Measurements from ENCODE around the gene GLI3.

The GLI3 gene

DNA sequence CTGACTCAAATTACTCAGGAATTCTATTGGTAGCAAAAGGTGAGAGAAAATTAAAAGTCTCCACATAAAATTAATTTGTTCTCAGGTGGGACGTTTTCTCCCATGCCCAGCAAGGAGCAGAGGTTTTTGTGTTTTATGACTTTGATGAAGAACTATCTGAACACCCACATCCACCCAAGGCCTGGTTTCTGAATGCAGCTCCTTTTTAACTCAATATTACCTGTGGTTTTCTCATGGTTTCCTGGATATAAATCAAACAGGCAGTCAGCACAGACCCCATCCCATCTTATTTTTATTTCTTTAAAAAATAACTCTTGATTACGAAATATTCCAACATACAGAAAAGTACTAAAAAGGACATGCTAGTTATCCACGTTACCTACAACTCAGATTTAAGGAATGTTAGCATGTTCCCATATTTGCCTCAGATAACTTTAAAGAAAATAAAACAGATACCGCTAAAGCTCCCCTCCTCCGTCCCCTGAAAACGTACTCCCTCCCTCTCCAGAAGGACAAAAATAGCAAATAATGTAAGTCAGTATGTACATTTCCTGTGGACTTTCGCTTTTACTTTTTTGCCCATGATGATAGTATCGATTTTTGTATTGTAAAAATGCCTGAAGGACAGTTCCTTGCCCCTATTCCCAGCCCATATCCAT lies 43.4 kb downstream of the GLI3 start:
- H3K9me3 Mint-ChIP-seq: no peaks in the 10 kb centered on the region
- H3K4me1 Mint-ChIP-seq (ENCODE audit: low read depth): peaks cover 4% of the 10 kb centered on the region
- H3K27me3 Mint-ChIP-seq: peaks cover 2% of the 10 kb centered on the region
- intact Hi-C loops (cut with micrococcal nuclease): no loop called here
- no peak overlapping the region for H3K27ac Mint-ChIP-seq
- H3K36me3 Mint-ChIP-seq (ENCODE audit: low read depth): no peaks in the 10 kb centered on the region
- H3K4me3 Mint-ChIP-seq: no peak overlapping the region

- H3K27me3 Mint-ChIP-seq: peaks cover 2% of the 10 kb centered on the region
Observed at GRCh38 chr7:42192851-42193461, 44.1 kb downstream of the GLI3 start.

GRCh38 chr7:42192066-42192465 lies 44.9 kb downstream of the GLI3 start:
- Mint-ChIP-seq H3K4me3 (no peak overlapping the region), H3K9me3 (no peaks in the 10 kb centered on the region), H3K4me1 (ENCODE audit: low read depth) (peaks cover 4% of the 10 kb centered on the region), H3K27ac (no peak overlapping the region), H3K27me3 (peaks cover 2% of the 10 kb centered on the region), H3K36me3 (ENCODE audit: low read depth) (no peaks in the 10 kb centered on the region)
- intact Hi-C loops (cut with micrococcal nuclease): no loop called here

More at GRCh38 chr7:42192851-42193461, 44.1 kb downstream of the GLI3 start:
- intact Hi-C loops (cut with micrococcal nuclease): no loop called here
- Mint-ChIP-seq H3K9me3 (no peaks in the 10 kb centered on the region), H3K36me3 (ENCODE audit: low read depth) (no peaks in the 10 kb centered on the region), H3K4me1 (ENCODE audit: low read depth) (peaks cover 4% of the 10 kb centered on the region), H3K27ac (no peak overlapping the region), H3K4me3 (no peak overlapping the region)

DNA sequence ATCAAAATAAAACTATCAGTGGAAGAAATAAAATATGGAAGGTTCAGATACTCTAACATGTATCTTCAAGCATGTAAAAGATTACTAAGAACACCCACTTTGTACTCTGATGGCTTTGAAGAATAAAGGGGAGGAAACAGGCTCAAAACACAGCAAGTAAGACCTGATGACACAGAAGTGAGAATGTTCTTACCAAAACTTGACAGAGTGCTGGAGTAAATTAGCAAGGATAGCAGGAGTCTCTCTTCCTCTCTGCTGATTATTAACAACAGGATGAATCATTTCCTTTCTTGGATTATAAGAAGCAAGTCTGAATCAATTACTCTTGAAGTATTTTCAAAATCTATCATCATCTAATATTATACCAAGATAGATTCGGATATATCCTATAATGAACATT lies 47.5 kb downstream of the GLI3 start:
- peaks cover 4% of the 10 kb centered on the region for H3K4me1 Mint-ChIP-seq (ENCODE audit: low read depth)
- intact Hi-C loops (cut with micrococcal nuclease): no loop called here
- H3K4me3 Mint-ChIP-seq: no peak overlapping the region
- H3K9me3 Mint-ChIP-seq: no peaks in the 10 kb centered on the region
- no peaks in the 10 kb centered on the region for H3K36me3 Mint-ChIP-seq (ENCODE audit: low read depth)
- H3K27me3 Mint-ChIP-seq: peaks cover 2% of the 10 kb centered on the region
- H3K27ac Mint-ChIP-seq: no peak overlapping the region

DNA sequence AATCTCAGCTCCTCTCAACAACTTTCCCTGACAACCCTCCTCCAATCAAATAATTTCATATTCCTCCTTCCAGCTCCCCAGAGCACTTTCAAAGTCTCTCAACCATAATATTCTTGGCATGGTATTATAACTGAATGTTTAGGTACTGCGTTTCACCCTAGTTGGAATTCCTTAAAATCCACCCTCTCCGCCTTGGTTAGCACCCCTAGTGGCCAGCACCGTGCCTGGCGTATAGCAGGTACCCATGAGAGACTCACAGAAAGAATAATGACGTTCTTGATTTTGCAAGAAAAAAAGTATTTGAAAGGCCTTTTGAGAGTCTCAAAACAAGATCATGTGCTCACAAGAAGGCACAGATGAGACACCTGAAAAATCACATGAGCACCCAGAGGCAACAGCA lies 50.9 kb downstream of the GLI3 start:
- H3K36me3 Mint-ChIP-seq (ENCODE audit: low read depth): no peaks in the 10 kb centered on the region
- H3K27me3 Mint-ChIP-seq: no peaks in the 10 kb centered on the region
- no peaks in the 10 kb centered on the region for H3K9me3 Mint-ChIP-seq
- no peak overlapping the region for H3K27ac Mint-ChIP-seq
- H3K4me1 Mint-ChIP-seq (ENCODE audit: low read depth): no peaks in the 10 kb centered on the region
- intact Hi-C loops (cut with micrococcal nuclease): no loop called here
- no peak overlapping the region for H3K4me3 Mint-ChIP-seq

DNA sequence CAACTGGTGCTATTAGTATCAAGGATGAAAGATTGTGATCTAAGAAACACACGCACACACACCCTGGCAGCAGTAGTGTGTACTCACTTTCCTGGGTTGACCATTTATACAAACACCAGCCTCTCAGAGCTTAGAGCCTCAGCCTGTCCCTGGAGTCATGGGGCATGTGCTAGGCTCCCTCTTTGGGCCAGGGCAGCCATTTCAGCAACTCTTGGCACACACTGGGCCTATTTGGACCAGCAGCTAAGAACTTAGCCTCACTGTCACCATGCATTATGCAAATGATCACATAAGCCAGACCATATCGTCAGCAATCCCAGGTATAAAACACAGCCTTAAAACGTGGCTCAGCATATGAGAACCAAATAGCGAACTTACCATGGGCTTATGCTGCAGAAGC lies 51.3 kb downstream of the GLI3 start:
- Mint-ChIP-seq H3K27ac (no peak overlapping the region), H3K27me3 (no peaks in the 10 kb centered on the region), H3K4me1 (ENCODE audit: low read depth) (no peaks in the 10 kb centered on the region), H3K4me3 (no peak overlapping the region), H3K36me3 (ENCODE audit: low read depth) (no peaks in the 10 kb centered on the region), H3K9me3 (no peaks in the 10 kb centered on the region)
- intact Hi-C loops (cut with micrococcal nuclease): no loop called here

- no peaks in the 10 kb centered on the region for H3K9me3 Mint-ChIP-seq
- H3K4me3 Mint-ChIP-seq: no peak overlapping the region
- intact Hi-C loops (cut with micrococcal nuclease): no loop called here
- H3K27ac Mint-ChIP-seq: no peak overlapping the region
- H3K4me1 Mint-ChIP-seq (ENCODE audit: low read depth): no peaks in the 10 kb centered on the region
- no peaks in the 10 kb centered on the region for H3K27me3 Mint-ChIP-seq
- no peaks in the 10 kb centered on the region for H3K36me3 Mint-ChIP-seq (ENCODE audit: low read depth)
Observed at GRCh38 chr7:42183547-42183946, 53.5 kb downstream of the GLI3 start.

- Mint-ChIP-seq H3K36me3 (ENCODE audit: low read depth) (no peaks in the 10 kb centered on the region), H3K27ac (no peak overlapping the region), H3K27me3 (no peaks in the 10 kb centered on the region), H3K4me1 (ENCODE audit: low read depth) (no peaks in the 10 kb centered on the region), H3K9me3 (no peaks in the 10 kb centered on the region), H3K4me3 (no peak overlapping the region)
- intact Hi-C loops (cut with micrococcal nuclease): no loop called here
Observed at GRCh38 chr7:42181566-42181965, 55.4 kb downstream of the GLI3 start.

DNA sequence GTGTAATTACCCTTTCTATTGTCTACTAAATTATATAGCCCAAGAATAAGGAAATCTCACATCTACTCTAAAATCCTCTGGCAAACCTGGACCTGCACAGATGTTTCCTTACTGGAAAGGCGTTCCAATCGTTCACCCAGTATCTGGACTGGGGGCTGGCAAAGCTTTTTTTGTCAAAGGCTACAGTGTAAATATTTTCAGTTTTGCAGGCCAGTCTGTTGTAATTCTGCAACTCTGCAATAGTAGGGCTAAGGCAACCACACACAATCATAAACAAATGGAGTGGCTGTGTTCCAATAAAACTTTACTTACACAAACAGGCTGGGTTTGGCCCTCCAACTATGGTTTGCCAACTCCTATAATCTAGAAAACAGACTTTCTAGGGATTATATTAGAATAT lies 56.2 kb downstream of the GLI3 start:
- Mint-ChIP-seq H3K27me3 (no peaks in the 10 kb centered on the region), H3K9me3 (no peaks in the 10 kb centered on the region), H3K4me3 (no peak overlapping the region), H3K27ac (no peak overlapping the region), H3K36me3 (ENCODE audit: low read depth) (no peaks in the 10 kb centered on the region), H3K4me1 (ENCODE audit: low read depth) (no peaks in the 10 kb centered on the region)
- intact Hi-C loops (cut with micrococcal nuclease): no loop called here

DNA sequence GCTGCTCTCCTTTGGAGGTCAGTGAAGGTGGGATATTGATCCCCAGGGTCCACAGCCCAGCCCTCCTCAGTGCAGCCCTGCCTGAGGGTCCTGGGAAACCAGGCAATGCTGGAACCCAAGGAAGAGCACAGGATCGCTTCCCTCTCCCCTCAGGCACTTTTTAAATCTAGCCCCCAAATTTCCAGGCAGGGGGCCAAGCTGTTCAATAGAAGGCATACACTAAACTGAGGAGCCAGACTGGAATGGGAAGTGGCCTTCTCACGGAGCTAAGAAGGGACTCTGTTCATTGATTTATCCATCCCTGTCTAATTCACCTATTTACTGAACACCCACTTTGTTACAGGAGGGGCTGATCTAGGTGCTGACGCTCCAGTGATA lies 60.3 kb downstream of the GLI3 start:
- Mint-ChIP-seq H3K27ac (no peak overlapping the region), H3K9me3 (no peaks in the 10 kb centered on the region)
- intact Hi-C loops (cut with micrococcal nuclease): no loop called here

GRCh38 chr7:42175834-42176723 lies 60.9 kb downstream of the GLI3 start:
- Mint-ChIP-seq H3K4me3 (no peak overlapping the region), H3K36me3 (ENCODE audit: low read depth) (no peaks in the 10 kb centered on the region), H3K9me3 (no peaks in the 10 kb centered on the region), H3K27me3 (no peaks in the 10 kb centered on the region), H3K4me1 (ENCODE audit: low read depth) (no peaks in the 10 kb centered on the region), H3K27ac (no peak overlapping the region)
- intact Hi-C loops (cut with micrococcal nuclease): no loop called here

More for the DNA sequence above, 60.3 kb downstream of the GLI3 start:
- H3K36me3 Mint-ChIP-seq (ENCODE audit: low read depth): no peaks in the 10 kb centered on the region
- H3K27me3 Mint-ChIP-seq: no peaks in the 10 kb centered on the region
- H3K4me1 Mint-ChIP-seq (ENCODE audit: low read depth): no peaks in the 10 kb centered on the region
- no peak overlapping the region for H3K4me3 Mint-ChIP-seq

- Mint-ChIP-seq H3K36me3 (ENCODE audit: low read depth) (no peaks in the 10 kb centered on the region), H3K27me3 (no peaks in the 10 kb centered on the region), H3K4me3 (no peak overlapping the region), H3K27ac (no peak overlapping the region), H3K9me3 (no peaks in the 10 kb centered on the region), H3K4me1 (ENCODE audit: low read depth) (no peaks in the 10 kb centered on the region)
- intact Hi-C loops (cut with micrococcal nuclease): no loop called here
Observed at GRCh38 chr7:42174391-42174912, 62.6 kb downstream of the GLI3 start.

- intact Hi-C loops (cut with micrococcal nuclease): no loop called here
- Mint-ChIP-seq H3K4me1 (ENCODE audit: low read depth) (no peaks in the 10 kb centered on the region), H3K27ac (no peak overlapping the region), H3K36me3 (ENCODE audit: low read depth) (no peaks in the 10 kb centered on the region), H3K4me3 (no peak overlapping the region), H3K27me3 (no peaks in the 10 kb centered on the region), H3K9me3 (no peaks in the 10 kb centered on the region)
Observed at GRCh38 chr7:42170724-42171123, 66.3 kb downstream of the GLI3 start.

DNA sequence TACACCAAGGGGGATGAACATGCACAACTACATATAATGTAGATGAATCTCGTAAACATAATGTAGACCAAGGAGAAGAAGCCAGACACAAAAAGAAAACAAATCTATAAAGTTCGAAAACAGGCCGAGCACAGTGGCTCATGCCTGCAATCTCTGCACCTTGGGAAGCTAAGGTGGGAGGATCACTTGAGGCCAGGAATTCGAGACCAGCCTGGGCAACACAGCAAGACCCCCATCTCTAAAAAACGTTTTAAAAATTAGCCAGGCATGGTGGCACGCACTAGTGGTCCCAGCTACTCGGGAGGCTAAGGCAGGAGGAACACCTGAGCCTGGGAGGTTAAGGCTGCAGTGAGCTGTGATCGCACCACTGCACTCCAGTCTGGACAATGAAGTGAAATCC lies 68.5 kb downstream of the GLI3 start:
- intact Hi-C loops (cut with micrococcal nuclease): no loop called here
- Mint-ChIP-seq H3K36me3 (ENCODE audit: low read depth) (no peaks in the 10 kb centered on the region), H3K4me1 (ENCODE audit: low read depth) (no peaks in the 10 kb centered on the region), H3K27me3 (no peaks in the 10 kb centered on the region), H3K9me3 (no peaks in the 10 kb centered on the region), H3K27ac (no peak overlapping the region), H3K4me3 (no peak overlapping the region)
